ENCODE measurements around the gene CLDN9. TPM values are rescaled to one million over a fixed set of nuclear protein-coding genes. Genes with fewer than 3 reads are reported as not detected.

CLDN9 gene
- total RNA-seq, 2 experiments from 2014 or later, result not detected

GRCh38 chr16:2974319-2975056, 38.2 kb upstream of the CLDN9 start:
- CTCF ChIA-PET, result no interaction called here
- POLR2A ChIA-PET, result interaction anchor here (0.6 to 0.7 kb wide), 3 partner anchors 9 to 107 kb away, joined by 3 read pairs; no protein-coding TSS in a partner anchor
- ATAC-seq (no peak), DNase-seq (no peak)
- H3K4me3 Mint-ChIP-seq, result no peak overlapping the region
- intact Hi-C loops (cut with micrococcal nuclease), result no loop called here
- H3K9me3 Mint-ChIP-seq, result no peaks in the 10 kb centered on the region
- H3K4me1 Mint-ChIP-seq (ENCODE audit: low read depth), result peaks cover 11% of the 10 kb centered on the region
- no peak for TF ChIP-seq CTCF (IDR thresholded peaks at IDR 0.05)
- no peaks in the 10 kb centered on the region for H3K27me3 Mint-ChIP-seq
- no peak overlapping the region for H3K27ac Mint-ChIP-seq
- peaks cover 54% of the 10 kb centered on the region for H3K36me3 Mint-ChIP-seq (ENCODE audit: low read depth)

GRCh38 chr16:2975161-2975795, 37.4 kb upstream of the CLDN9 start:
- no peak for TF ChIP-seq CTCF (IDR thresholded peaks at IDR 0.05)
- Mint-ChIP-seq H3K9me3 (no peaks in the 10 kb centered on the region), H3K27me3 (no peaks in the 10 kb centered on the region), H3K4me3 (no peak overlapping the region), H3K27ac (no peak overlapping the region), H3K4me1 (ENCODE audit: low read depth) (peaks cover 11% of the 10 kb centered on the region), H3K36me3 (ENCODE audit: low read depth) (peaks cover 55% of the 10 kb centered on the region)
- ATAC-seq (no peak), DNase-seq (no peak)
- intact Hi-C loops (cut with micrococcal nuclease), result no loop called here
- CTCF ChIA-PET, result no interaction called here
- POLR2A ChIA-PET, result interaction anchor here (0.7 kb wide), 1 partner anchor 107 kb away, joined by 3 read pairs; no protein-coding TSS in a partner anchor

- H3K4me3 Mint-ChIP-seq, result no peak overlapping the region
- POLR2A ChIA-PET, result no interaction called here
- DNase-seq (no peak), ATAC-seq (no peak)
- no peak overlapping the region for H3K27ac Mint-ChIP-seq
- CTCF ChIA-PET, result no interaction called here
- intact Hi-C loops (cut with micrococcal nuclease), result no loop called here
- H3K4me1 Mint-ChIP-seq (ENCODE audit: low read depth), result peaks cover 6% of the 10 kb centered on the region
- H3K36me3 Mint-ChIP-seq (ENCODE audit: low read depth), result peaks cover 49% of the 10 kb centered on the region
- no peak for TF ChIP-seq CTCF (IDR thresholded peaks at IDR 0.05)
- no peaks in the 10 kb centered on the region for H3K9me3 Mint-ChIP-seq
- no peaks in the 10 kb centered on the region for H3K27me3 Mint-ChIP-seq
Observed at GRCh38 chr16:2976201-2976600, 36.5 kb upstream of the CLDN9 start.

GRCh38 chr16:2976673-2977072, 36.0 kb upstream of the CLDN9 start:
- H3K4me3 Mint-ChIP-seq, result no peak overlapping the region
- peaks cover 46% of the 10 kb centered on the region for H3K36me3 Mint-ChIP-seq (ENCODE audit: low read depth)
- H3K4me1 Mint-ChIP-seq (ENCODE audit: low read depth), result peaks cover 7% of the 10 kb centered on the region
- ChIA-PET CTCF (interaction anchor here (2.1 kb wide), 1 partner anchor 15 kb away, joined by 8 read pairs; no protein-coding TSS in a partner anchor), POLR2A (interaction anchor here (1.4 kb wide), 1 partner anchor 10 kb away, joined by 8 read pairs; no protein-coding TSS in a partner anchor)
- no peak for ATAC-seq
- H3K27me3 Mint-ChIP-seq, result no peaks in the 10 kb centered on the region
- no peak overlapping the region for H3K27ac Mint-ChIP-seq
- DNase-seq, result no peak
- intact Hi-C loops (cut with micrococcal nuclease), result no loop called here
- H3K9me3 Mint-ChIP-seq, result no peaks in the 10 kb centered on the region
- TF ChIP-seq CTCF (IDR thresholded peaks at IDR 0.05), result no peak

GRCh38 chr16:2977440-2977839, 35.3 kb upstream of the CLDN9 start:
- Mint-ChIP-seq H3K4me3 (no peak overlapping the region), H3K4me1 (ENCODE audit: low read depth) (peaks cover 9% of the 10 kb centered on the region), H3K9me3 (no peaks in the 10 kb centered on the region), H3K27me3 (no peaks in the 10 kb centered on the region), H3K36me3 (ENCODE audit: low read depth) (peaks cover 39% of the 10 kb centered on the region), H3K27ac (no peak overlapping the region)
- ATAC-seq (no peak), DNase-seq (no peak)
- POLR2A ChIA-PET, result interaction anchor here (1.4 to 3.6 kb wide), 2 partner anchors 8 to 10 kb away, joined by 8 to 20 read pairs; partner anchors contain the start of gene PAQR4
- TF ChIP-seq CTCF (IDR thresholded peaks at IDR 0.05), result no peak
- intact Hi-C loops (cut with micrococcal nuclease), result no loop called here
- CTCF ChIA-PET, result interaction anchor here (0.8 to 2.1 kb wide), 5 partner anchors 7 to 57 kb away, joined by 3 to 8 read pairs (median 5); no protein-coding TSS in a partner anchor
